ENCODE data around the gene MYO5B.

MYO5B gene

GRCh38 chr18:50183556-50183955, 11.4 kb downstream of the MYO5B start:
- no peak for TF ChIP-seq CTCF (IDR thresholded peaks at IDR 0.05; ENCODE audit: insufficient read depth, low read length, poor library complexity, severe bottlenecking)
- TF ChIP-seq EZH2phosphoT487 (conservative IDR thresholded peaks at IDR 0.05; ENCODE audit: low read length), result no peak
- Histone ChIP-seq H3K4me3 (ENCODE audit: insufficient read depth, low read length, poor library complexity, severe bottlenecking) (no peak overlapping the region), H3F3A (ENCODE audit: insufficient read depth) (no peaks in the 10 kb centered on the region), H3K9me3 (ENCODE audit: insufficient read depth, low read length) (no peaks in the 10 kb centered on the region), H3K36me3 (ENCODE audit: low read length) (no peaks in the 10 kb centered on the region), H3K9ac (ENCODE audit: low read length) (no peak overlapping the region), H2AFZ (ENCODE audit: low read depth, low read length, severe bottlenecking) (no peak overlapping the region), H3K4me2 (ENCODE audit: low read depth, low read length, poor library complexity, severe bottlenecking) (no peak overlapping the region), H3K27me3 (ENCODE audit: low read length) (no peaks in the 10 kb centered on the region), H4K20me1 (ENCODE audit: low read depth, low read length) (no peaks in the 10 kb centered on the region), H3K9me2 (replicated peaks; ENCODE audit: insufficient read depth, low read length) (no peaks in the 10 kb centered on the region), H3K79me2 (ENCODE audit: insufficient read depth, low read length) (no peaks in the 10 kb centered on the region), H3K27ac (ENCODE audit: low read depth, low read length) (no peak overlapping the region)

- no peaks in the 10 kb centered on the region for H3K79me2 ChIP-seq (ENCODE audit: insufficient read depth, low read length)
- no peaks in the 10 kb centered on the region for H3K9me3 ChIP-seq (ENCODE audit: insufficient read depth, low read length)
- H3K4me2 ChIP-seq (ENCODE audit: low read depth, low read length, poor library complexity, severe bottlenecking), result no peak overlapping the region
- no peak overlapping the region for H3K9ac ChIP-seq (ENCODE audit: low read length)
- H3K9me2 ChIP-seq (replicated peaks; ENCODE audit: insufficient read depth, low read length), result no peaks in the 10 kb centered on the region
- no peaks in the 10 kb centered on the region for H4K20me1 ChIP-seq (ENCODE audit: low read depth, low read length)
- no peaks in the 10 kb centered on the region for H3K36me3 ChIP-seq (ENCODE audit: low read length)
- no peak overlapping the region for H3K4me3 ChIP-seq (ENCODE audit: insufficient read depth, low read length, poor library complexity, severe bottlenecking)
- TF ChIP-seq CTCF (IDR thresholded peaks at IDR 0.05; ENCODE audit: insufficient read depth, low read length, poor library complexity, severe bottlenecking), result no peak
- no peak for TF ChIP-seq EZH2phosphoT487 (conservative IDR thresholded peaks at IDR 0.05; ENCODE audit: low read length)
- H2AFZ ChIP-seq (ENCODE audit: low read depth, low read length, severe bottlenecking), result no peak overlapping the region
- no peaks in the 10 kb centered on the region for H3K27me3 ChIP-seq (ENCODE audit: low read length)
- no peaks in the 10 kb centered on the region for H3F3A ChIP-seq (ENCODE audit: insufficient read depth)
- H3K27ac ChIP-seq (ENCODE audit: low read depth, low read length), result no peak overlapping the region
Observed at GRCh38 chr18:50182511-50182910, 12.4 kb downstream of the MYO5B start.

GRCh38 chr18:50181590-50181989, 13.4 kb downstream of the MYO5B start:
- no peak for TF ChIP-seq EZH2phosphoT487 (conservative IDR thresholded peaks at IDR 0.05; ENCODE audit: low read length)
- no peak for TF ChIP-seq CTCF (IDR thresholded peaks at IDR 0.05; ENCODE audit: insufficient read depth, low read length, poor library complexity, severe bottlenecking)
- no peaks in the 10 kb centered on the region for H3K9me2 ChIP-seq (replicated peaks; ENCODE audit: insufficient read depth, low read length)
- no peaks in the 10 kb centered on the region for H3F3A ChIP-seq (ENCODE audit: insufficient read depth)
- no peaks in the 10 kb centered on the region for H3K36me3 ChIP-seq (ENCODE audit: low read length)
- no peaks in the 10 kb centered on the region for H3K9me3 ChIP-seq (ENCODE audit: insufficient read depth, low read length)
- H2AFZ ChIP-seq (ENCODE audit: low read depth, low read length, severe bottlenecking), result no peak overlapping the region
- H3K4me2 ChIP-seq (ENCODE audit: low read depth, low read length, poor library complexity, severe bottlenecking), result no peak overlapping the region
- no peaks in the 10 kb centered on the region for H3K79me2 ChIP-seq (ENCODE audit: insufficient read depth, low read length)
- no peak overlapping the region for H3K27ac ChIP-seq (ENCODE audit: low read depth, low read length)
- H3K27me3 ChIP-seq (ENCODE audit: low read length), result no peaks in the 10 kb centered on the region
- no peaks in the 10 kb centered on the region for H4K20me1 ChIP-seq (ENCODE audit: low read depth, low read length)
- no peak overlapping the region for H3K9ac ChIP-seq (ENCODE audit: low read length)
- no peak overlapping the region for H3K4me3 ChIP-seq (ENCODE audit: insufficient read depth, low read length, poor library complexity, severe bottlenecking)
